Neural progenitor cell (in vitro differentiated cells): Measurements from ENCODE around the gene IPO4.

Source experiments
- EZH2 ChIP-seq: fragments of 200-600 bp; sonication (generic); IDR thresholded peaks from 2 replicates; pipeline ENCODE4 v1.6.1; 2017; ENCODE audit warnings: antibody characterized with exemption, mild to moderate bottlenecking, moderate library complexity
- TF ChIP-seq, protein P1 (sequence below): fragments of 200-600 bp; sonication (generic); IDR thresholded peaks from 2 replicates; pipeline ENCODE4 v1.5.1; 2017; ENCODE audit warnings: antibody characterized with exemption, mild to moderate bottlenecking

DNA sequence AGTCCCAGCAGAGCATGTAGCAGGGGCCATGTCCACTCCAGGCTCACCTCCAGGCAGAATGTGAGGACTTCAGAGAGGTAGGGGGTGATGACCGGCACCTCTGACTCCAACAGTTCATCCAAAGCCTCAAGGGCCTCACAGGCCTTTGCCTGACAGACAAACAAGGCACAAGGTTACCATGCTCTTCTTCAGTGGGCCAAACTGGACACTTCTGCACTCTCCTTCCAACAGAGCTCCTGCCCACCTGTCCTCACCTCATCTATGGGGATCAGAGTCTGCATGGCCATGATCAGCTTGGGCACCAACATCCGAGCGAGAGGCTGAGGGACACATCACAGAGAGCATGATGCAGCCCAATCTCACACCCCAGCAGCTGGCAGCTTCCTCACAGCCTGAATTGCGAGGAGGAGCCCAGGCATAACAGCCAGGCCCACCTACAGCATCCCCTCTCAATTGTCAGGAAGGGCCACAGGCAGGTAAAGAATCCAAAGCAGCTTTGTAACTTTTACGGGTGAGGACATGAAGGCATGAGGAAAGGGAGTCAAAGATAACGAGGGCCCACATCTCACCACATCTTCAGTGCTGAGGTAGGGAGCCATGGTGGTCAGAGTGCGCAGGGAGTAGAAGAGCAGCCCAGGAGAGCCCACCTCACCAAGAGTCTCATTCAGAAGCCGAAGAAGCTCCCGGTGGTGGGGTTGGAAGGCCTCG, 1.6 kb downstream of the IPO4 start:
- TF ChIP-seq, protein P1, sequence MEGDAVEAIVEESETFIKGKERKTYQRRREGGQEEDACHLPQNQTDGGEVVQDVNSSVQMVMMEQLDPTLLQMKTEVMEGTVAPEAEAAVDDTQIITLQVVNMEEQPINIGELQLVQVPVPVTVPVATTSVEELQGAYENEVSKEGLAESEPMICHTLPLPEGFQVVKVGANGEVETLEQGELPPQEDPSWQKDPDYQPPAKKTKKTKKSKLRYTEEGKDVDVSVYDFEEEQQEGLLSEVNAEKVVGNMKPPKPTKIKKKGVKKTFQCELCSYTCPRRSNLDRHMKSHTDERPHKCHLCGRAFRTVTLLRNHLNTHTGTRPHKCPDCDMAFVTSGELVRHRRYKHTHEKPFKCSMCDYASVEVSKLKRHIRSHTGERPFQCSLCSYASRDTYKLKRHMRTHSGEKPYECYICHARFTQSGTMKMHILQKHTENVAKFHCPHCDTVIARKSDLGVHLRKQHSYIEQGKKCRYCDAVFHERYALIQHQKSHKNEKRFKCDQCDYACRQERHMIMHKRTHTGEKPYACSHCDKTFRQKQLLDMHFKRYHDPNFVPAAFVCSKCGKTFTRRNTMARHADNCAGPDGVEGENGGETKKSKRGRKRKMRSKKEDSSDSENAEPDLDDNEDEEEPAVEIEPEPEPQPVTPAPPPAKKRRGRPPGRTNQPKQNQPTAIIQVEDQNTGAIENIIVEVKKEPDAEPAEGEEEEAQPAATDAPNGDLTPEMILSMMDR: no peak
- no peak for TF ChIP-seq EZH2
